Uterus (tissue), 2 donors: Measurements from ENCODE around the gene CAMTA1.

Experiments
- CTCF ChIP-seq, 4 experiments: fragments of 200-600 bp in 2 of 4; fragments of 450-650 bp in 2 of 4; sonication (generic) in 2 of 4; IDR thresholded peaks; one replicate each; pipeline ENCODE4 v1.5.1; 2016 to 2019; ENCODE audit warnings: antibody characterized with exemption in 4 of 4, mild to moderate bottlenecking in 2 of 4, moderate library complexity in 1 of 4
- POLR2A ChIP-seq, 2 donors: fragments of 450-650 bp; IDR thresholded peaks; one replicate each; pipeline ENCODE4 v1.6.1; 2016; ENCODE audit warnings: antibody characterized with exemption in 2 of 2, mild to moderate bottlenecking in 1 of 2, moderate library complexity in 1 of 2

GRCh38 chr1:7644086-7644485 is 858.8 kb downstream of the CAMTA1 start:
- no peak for TF ChIP-seq CTCF (IDR thresholded peaks at IDR 0.05)
- no peak for TF ChIP-seq POLR2A (IDR thresholded peaks at IDR 0.05)
